ENCODE measurements around the gene MRPL4. TPM values are rescaled to one million over a fixed set of nuclear protein-coding genes. Genes with fewer than 3 reads are reported as not detected.
A peak's percentile ranks its signal among the peaks of the same experiment; 100 is the strongest.

Gene MRPL4
- total and polyA plus RNA-seq, 2 of the 13 experiments (the other 11 are each of a cell fraction or from before 2014, with no cell fraction given) = 40.6 to 42.5 TPM

GRCh38 chr19:10289167-10289835 lies 37.3 kb downstream of the MRPL4 start (continued):
- TF ChIP-seq SMAD3 (CRISPR knock-in tag; IDR thresholded peaks at IDR 0.05) = no peak
- TF ChIP-seq ZNF790 (CRISPR knock-in tag; IDR thresholded peaks at IDR 0.05; ENCODE audit: borderline replicate concordance) = no peak
- no peak for TF ChIP-seq RFX3 (CRISPR knock-in tag; IDR thresholded peaks at IDR 0.05)
- no peak for TF ChIP-seq ZNF670 (CRISPR knock-in tag; IDR thresholded peaks at IDR 0.05; ENCODE audit: borderline replicate concordance)
- TF ChIP-seq NCOA2 (CRISPR knock-in tag; IDR thresholded peaks at IDR 0.05) = no peak
- TF ChIP-seq ZNF337 (CRISPR knock-in tag; IDR thresholded peaks at IDR 0.05; ENCODE audit: borderline replicate concordance, low read depth) = no peak
- no peak for TF ChIP-seq ZBTB21 (CRISPR knock-in tag; IDR thresholded peaks at IDR 0.05)
- TF ChIP-seq HNF1B (CRISPR knock-in tag; IDR thresholded peaks at IDR 0.05) = peak; percentile 35; the same call in 1 of the 2 replicates
- TF ChIP-seq ZHX2 (IDR thresholded peaks at IDR 0.05; ENCODE audit: low read depth) = 0 out of 2 replicates have a peak, but pooled peaks have one; percentile 5
- TF ChIP-seq ZHX2 (CRISPR knock-in tag; IDR thresholded peaks at IDR 0.05; ENCODE audit: borderline replicate concordance) = 0 out of 2 replicates have a peak, but pooled peaks have one; percentile 56
- TF ChIP-seq JUND (CRISPR knock-in tag; IDR thresholded peaks at IDR 0.05) = no peak
- TF ChIP-seq ZIK1 (CRISPR knock-in tag; IDR thresholded peaks at IDR 0.05; ENCODE audit: borderline replicate concordance, low read depth) = peak; percentile 64; the same call in 1 of the 2 replicates
- TF ChIP-seq NFE2L2 (IDR thresholded peaks at IDR 0.05; ENCODE audit: low read length) = no peak
- TF ChIP-seq ZNF484 (CRISPR knock-in tag; IDR thresholded peaks at IDR 0.05; ENCODE audit: borderline replicate concordance, low read depth) = no peak
- TF ChIP-seq FOSL2 (CRISPR knock-in tag; IDR thresholded peaks at IDR 0.05) = no peak
- TF ChIP-seq, protein P1, sequence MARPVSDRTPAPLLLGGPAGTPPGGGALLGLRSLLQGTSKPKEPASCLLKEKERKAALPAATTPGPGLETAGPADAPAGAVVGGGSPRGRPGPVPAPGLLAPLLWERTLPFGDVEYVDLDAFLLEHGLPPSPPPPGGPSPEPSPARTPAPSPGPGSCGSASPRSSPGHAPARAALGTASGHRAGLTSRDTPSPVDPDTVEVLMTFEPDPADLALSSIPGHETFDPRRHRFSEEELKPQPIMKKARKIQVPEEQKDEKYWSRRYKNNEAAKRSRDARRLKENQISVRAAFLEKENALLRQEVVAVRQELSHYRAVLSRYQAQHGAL (CRISPR knock-in tag; IDR thresholded peaks at IDR 0.05; ENCODE audit: not compliant biosample characterization) = no peak
- TF ChIP-seq ZNF12 (CRISPR knock-in tag; IDR thresholded peaks at IDR 0.05) = peak; percentile 35; the same call in 1 of the 2 replicates
- no peak for TF ChIP-seq SMAD9 (CRISPR knock-in tag; IDR thresholded peaks at IDR 0.05)
- TF ChIP-seq AKAP8 (CRISPR knock-in tag; IDR thresholded peaks at IDR 0.05) = no peak
- no peak for TF ChIP-seq ZNF773 (CRISPR knock-in tag; IDR thresholded peaks at IDR 0.05; ENCODE audit: borderline replicate concordance)
- TF ChIP-seq CHD2 (IDR thresholded peaks at IDR 0.05; ENCODE audit: low read depth, low read length) = no peak

All from HepG2 (cell line).